ENCODE results near the gene VMP1.
"Not testable (repeated sequence)": the region's sequence is repeated elsewhere in the genome, so short reads cannot be mapped to it uniquely, and the experiment has no call there.

VMP1 gene

GRCh38 chr17:59757470-59757869, 50.0 kb downstream of the VMP1 start:
- TF ChIP-seq, protein P1, sequence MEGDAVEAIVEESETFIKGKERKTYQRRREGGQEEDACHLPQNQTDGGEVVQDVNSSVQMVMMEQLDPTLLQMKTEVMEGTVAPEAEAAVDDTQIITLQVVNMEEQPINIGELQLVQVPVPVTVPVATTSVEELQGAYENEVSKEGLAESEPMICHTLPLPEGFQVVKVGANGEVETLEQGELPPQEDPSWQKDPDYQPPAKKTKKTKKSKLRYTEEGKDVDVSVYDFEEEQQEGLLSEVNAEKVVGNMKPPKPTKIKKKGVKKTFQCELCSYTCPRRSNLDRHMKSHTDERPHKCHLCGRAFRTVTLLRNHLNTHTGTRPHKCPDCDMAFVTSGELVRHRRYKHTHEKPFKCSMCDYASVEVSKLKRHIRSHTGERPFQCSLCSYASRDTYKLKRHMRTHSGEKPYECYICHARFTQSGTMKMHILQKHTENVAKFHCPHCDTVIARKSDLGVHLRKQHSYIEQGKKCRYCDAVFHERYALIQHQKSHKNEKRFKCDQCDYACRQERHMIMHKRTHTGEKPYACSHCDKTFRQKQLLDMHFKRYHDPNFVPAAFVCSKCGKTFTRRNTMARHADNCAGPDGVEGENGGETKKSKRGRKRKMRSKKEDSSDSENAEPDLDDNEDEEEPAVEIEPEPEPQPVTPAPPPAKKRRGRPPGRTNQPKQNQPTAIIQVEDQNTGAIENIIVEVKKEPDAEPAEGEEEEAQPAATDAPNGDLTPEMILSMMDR (IDR thresholded peaks at IDR 0.05; ENCODE audit: low read length, missing control alignments), result no peak
- no peak overlapping the region for H3K4me3 ChIP-seq (replicated peaks; ENCODE audit: low read depth, low read length)
- no peak for DNase-seq (ENCODE audit: low read depth)

DNA sequence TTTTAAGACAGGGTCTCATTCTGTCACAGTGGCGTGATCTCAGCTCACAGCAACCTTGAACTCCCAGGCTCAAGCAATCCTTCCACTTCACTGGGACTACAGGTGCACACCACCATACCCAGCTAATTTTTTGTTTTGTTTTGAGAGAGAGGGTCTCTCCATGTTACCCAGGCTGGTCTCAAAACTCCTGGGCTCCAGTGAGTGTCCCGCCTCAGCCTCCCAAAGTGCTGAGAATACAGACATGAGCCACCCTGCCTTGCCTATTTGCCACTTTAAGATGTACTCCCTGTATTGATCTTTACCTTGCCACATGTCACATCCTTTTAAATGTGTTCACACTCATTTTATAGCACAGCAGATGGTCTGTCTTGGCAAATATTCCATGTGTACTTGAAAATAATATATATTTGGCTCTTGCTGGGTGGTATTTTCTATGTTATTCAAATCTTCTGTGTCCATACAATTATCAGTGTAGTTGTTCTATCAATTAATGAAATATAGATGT, 50.5 kb downstream of the VMP1 start:
- TF ChIP-seq, protein P1 (IDR thresholded peaks at IDR 0.05; ENCODE audit: low read length, missing control alignments), result no peak
- no peak for DNase-seq (ENCODE audit: low read depth)
- no peak overlapping the region for H3K4me3 ChIP-seq (replicated peaks; ENCODE audit: low read depth, low read length)

DNA sequence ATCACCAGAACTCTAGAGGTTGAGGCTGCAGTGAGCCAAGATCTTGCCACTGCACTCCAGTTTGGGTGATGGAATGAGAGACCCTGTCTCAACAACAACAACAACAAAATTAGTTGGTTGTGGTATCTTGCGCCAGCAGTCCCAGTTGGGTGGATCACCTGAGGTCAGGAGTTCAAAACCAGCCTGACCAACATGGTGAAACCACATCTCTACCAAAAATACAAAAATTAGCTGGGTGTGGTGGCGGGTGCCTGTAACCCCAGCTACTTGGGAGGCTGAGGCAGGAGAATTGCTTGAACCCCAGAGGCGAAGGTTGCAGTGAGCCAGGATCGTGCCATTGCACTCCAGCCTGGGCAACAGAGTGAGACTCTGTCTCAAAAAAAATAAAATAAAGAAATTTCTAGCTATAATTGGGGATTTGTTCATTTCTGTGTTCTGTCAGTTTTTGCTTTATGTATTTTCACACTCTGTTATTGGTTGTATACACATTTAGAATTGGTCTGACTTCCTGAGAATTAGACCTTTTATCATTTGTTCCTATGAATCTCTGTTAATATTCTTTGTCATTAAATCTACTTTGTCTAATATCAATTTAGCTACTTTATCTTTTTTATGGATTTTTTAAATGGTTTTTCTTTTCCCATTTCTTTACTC, 51.7 kb downstream of the VMP1 start:
- not testable (repeated sequence) for H3K4me3 ChIP-seq (replicated peaks; ENCODE audit: low read depth, low read length); DNase-seq (ENCODE audit: low read depth)

DNA sequence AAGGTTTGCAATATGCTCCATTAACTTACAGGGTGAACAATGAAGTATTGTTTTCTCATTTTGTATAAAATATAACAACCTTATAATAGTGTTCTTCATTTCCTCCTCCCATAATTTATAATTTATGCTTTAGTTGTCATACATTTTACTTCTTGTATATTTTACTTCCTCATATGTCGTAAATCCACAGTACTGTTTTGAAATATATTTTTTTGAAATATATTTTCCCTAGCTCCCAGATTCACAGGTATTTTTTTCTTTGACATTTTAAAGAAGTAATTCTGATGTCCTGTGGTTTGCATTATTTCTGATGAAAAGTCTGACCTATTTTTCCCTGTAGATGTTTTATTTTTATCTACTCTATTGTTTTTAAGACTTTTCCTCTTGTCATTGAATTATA, 52.7 kb downstream of the VMP1 start:
- H3K4me3 ChIP-seq (replicated peaks; ENCODE audit: low read depth, low read length), result no peak overlapping the region
- no peak for DNase-seq (ENCODE audit: low read depth)
- TF ChIP-seq, protein P1 (IDR thresholded peaks at IDR 0.05; ENCODE audit: low read length, missing control alignments), result no peak

DNA sequence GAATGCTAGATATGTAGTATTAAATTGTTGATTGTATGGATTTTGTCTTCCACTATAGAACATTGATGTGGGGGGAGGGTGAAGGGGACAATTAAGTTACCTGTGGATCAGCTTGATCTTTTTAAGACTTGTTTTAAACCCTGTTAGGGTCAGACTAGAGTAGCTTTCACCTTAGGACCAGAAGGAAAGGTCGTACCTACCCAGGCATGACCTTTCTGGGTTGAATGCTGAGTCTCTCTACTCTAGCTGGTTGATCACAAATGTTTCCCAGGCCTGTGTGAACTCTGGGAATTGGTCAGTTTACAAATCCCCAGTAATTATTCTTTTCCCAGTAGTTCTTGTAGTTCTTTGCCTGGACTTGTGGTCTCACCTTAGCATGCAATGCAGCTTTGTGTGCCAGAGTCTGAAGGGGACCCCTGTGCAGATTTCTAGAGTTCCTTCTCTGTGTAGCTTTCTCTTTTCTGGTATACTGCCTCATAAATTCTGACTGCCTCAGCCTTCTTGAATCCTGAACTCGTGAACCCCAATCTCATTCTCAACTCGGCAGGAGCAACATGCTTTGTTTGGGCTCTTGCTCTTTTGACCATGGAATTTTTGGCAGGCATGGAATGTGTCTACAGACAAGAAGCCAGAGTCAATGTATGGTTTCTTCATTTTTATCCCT, 54.1 kb downstream of the VMP1 start:
- TF ChIP-seq, protein P1 (IDR thresholded peaks at IDR 0.05; ENCODE audit: low read length, missing control alignments), result no peak
- H3K4me3 ChIP-seq (replicated peaks; ENCODE audit: low read depth, low read length), result no peak overlapping the region
- DNase-seq (ENCODE audit: low read depth), result peak; percentile 76

GRCh38 chr17:59762049-59762823, 54.8 kb downstream of the VMP1 start:
- TF ChIP-seq, protein P1 (IDR thresholded peaks at IDR 0.05; ENCODE audit: low read length, missing control alignments), result no peak
- H3K4me3 ChIP-seq (replicated peaks; ENCODE audit: low read depth, low read length), result no peak overlapping the region
- DNase-seq (ENCODE audit: low read depth), result peak; percentile 72

GRCh38 chr17:59762824-59763374, 55.4 kb downstream of the VMP1 start:
- TF ChIP-seq, protein P1 (IDR thresholded peaks at IDR 0.05; ENCODE audit: low read length, missing control alignments), result no peak
- no peak for DNase-seq (ENCODE audit: low read depth)
- H3K4me3 ChIP-seq (replicated peaks; ENCODE audit: low read depth, low read length), result no peak overlapping the region
